GM19351 (cell line): ENCODE data around the gene RHOXF2B.
"Not testable (repeated sequence)": the region's sequence is repeated elsewhere in the genome, so short reads cannot be mapped to it uniquely, and the experiment has no call there.

Source experiments
- ATAC-seq: cut with Tn5 transposase; IDR thresholded peaks from one replicate; pipeline ENCODE4 v1.9.1; 2021; ENCODE audit warnings: mild to moderate bottlenecking, moderate library complexity; ENCODE audit not compliant: unreplicated experiment

RHOXF2B gene

DNA sequence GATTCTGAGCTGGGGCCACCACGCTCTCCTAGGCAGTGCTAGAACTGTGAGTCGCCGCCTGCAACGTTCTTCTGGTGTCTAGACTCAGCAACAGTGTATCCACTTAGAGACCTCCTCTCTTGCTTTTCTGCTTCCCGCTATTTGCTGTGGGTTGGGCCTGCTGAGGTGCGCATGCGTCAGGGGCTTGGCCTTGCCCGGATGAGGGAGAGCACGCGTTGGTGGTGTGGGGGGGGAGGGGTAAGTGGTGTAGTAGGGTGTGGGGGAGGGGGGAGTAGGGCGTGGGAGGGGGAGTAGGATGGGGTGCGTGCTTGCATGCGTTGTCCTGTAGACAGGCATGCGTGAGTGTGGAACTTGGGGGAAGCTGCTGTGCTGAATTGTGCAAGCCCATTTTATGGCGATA lies at the start of gene RHOXF2B:
TSS of gene RHOXF2B (minus strand) at position 101 of the 400 bp plus-strand sequence. CDS start 138 bp downstream, outside the sequence.
- ATAC-seq: not testable (repeated sequence)

DNA sequence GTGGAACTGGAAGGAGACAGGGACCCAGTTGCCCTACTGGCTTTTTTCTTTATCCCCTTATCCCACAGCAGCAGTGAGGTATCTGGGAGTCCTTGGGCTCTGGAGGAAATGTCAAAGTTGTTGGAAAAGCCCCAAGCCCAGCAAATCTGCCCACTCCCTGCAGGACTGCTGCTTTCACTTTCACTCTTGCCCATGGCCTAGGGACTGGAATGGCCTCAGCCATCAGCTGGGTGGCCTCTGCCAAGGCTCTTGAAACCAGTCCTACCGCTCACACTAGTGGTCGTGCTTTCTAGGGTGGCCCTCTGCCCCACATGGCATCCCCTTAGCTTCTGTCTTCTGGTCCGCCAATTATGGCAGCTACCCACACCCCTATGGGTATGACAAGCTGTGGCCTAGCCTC lies 48.0 kb upstream of the RHOXF2B start:
- ATAC-seq: no peak

DNA sequence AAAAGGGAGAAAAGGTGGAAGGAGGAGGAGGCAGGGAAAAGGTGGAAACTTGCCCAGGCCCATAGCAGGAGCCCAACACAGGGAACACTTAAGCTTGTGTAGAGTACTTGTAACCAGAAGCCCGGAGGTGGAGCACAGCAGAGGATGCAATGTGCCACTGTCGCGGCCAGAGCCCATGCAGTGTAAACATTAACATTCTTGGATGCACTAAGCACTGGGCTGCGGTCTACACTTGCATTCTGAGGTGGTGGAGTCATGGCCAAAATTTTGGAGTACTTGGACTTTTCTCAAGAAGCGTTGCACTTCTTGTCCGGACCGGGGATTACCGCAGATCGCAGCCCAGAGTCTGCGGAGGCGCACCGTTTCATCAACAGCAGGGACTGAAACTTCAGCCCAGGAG lies 42.7 kb upstream of the RHOXF2B start:
- ATAC-seq: no peak

DNA sequence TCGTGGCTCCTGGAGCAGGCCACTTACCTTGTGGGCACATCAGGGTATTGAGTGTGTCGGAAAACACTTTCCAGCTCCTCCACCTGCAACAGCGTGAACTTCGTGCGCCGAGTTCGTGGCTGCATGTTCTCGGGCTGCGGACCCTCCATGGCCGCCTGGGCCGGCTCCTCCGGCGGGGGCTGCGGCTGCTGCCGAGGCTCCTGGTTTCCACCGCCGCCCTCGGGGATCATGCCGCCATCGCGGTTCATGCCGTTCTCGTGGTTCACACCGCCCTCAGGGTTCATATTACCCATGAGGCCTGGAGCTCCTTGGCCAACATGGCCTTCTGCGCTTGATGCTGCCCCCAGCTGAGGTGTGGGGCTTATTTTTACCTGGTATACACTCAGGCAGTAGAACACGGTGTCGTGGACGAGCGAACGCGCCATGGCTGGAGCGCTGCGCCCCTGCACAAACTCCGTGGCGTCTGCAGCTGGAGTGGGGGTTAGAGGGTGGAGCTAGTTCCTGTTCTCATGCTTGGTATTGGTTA lies 38.0 kb upstream of the RHOXF2B start, which contains the start of gene RHOXF1:
TSS of gene RHOXF1 (minus strand) at position 476 of the 526 bp plus-strand sequence. CDS start at position 425, 51 bp downstream.
- no peak for ATAC-seq

DNA sequence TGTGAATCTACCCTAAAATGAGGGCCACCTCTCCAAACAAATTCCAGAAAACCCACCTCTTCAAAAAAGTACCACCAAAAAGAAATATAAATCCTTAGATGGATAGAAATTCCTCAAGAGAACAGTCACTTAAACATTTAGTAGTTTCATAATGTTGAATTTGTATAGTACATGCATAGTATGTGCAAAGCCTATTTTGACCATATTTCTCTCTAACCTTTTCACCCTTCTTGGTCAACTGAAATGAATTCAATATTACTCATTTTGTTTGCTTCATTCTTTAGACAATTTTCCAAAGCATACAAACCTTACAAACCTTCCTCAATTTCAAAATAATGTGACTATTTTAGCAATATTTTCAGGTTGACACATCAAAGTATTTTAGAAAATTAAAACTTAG lies 34.1 kb upstream of the RHOXF2B start:
- no peak for ATAC-seq

DNA sequence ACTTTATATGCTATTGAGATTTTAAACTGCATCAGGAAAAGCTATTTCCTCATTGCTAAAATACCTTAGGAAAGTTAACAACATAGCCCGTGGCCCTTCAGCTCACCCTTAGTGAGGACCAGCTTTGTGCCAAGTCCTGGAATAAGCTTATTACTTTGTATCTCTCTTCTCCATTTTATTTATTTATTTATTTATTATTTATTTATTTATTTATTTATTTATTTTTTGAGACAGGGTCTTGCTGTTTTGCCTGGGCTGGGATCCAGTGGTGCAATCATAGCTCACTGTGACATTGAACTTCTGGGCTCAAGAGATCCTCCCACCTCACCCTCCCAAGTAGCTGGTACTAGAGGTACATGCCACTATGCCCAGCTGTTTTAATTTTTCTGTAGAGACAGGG lies 31.9 kb upstream of the RHOXF2B start:
- no peak for ATAC-seq

DNA sequence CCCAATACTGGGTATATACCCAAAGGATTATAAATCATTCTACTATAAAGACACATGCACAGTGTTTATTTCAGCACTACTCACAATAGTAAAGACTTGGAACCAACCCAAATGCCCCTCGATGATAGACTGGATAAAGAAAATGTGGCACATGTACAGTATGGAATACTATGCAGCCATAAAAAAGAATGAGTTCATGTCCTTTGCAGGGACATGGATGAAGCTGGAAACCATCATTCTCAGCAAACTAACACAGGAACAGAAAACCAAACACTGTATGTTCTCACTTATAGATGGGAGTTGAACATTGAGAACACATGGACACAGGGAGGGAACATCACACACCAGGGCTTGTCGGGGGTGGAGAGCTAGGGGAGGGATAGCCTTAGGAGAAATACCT lies 27.2 kb upstream of the RHOXF2B start:
- ATAC-seq: not testable (repeated sequence)

DNA sequence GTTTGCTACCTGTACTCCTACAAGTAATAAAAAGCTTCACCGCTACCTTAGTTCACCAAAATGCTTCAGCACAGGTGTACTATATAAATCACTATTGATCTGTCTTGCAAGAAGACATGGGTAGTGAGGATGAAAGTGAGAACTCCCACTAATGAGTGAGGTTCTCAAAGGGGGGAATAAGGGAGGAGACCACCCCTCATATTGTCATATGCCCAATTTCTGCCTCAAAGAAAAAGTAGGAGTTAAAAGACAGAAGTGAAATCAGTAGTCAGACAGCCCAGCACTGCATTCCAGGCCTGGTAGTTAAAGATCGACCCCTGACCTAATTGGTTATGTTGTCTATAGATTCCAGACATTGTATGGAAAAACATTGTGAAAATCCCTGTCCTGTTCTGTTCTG lies 23.6 kb upstream of the RHOXF2B start:
- not testable (repeated sequence) for ATAC-seq

DNA sequence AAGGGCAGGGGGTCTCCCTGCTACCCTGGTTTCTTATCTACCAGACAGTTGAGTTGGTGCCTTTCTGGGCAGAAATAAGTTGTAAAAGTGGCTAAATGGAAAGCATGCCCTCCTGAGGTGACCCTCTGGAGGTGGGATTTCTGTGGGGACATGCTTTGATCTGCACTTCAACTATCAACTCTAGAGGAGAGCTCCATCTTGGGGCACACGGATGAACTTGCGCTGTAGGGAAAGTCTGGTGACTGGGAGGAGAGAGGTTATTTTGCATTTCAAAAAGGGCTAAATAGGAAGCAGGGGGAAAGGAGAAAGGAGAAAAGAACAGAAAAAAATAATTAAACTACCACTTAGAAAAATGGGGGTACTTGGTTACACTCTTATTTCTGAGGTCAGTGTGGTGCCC lies 12.7 kb upstream of the RHOXF2B start:
- no peak for ATAC-seq

DNA sequence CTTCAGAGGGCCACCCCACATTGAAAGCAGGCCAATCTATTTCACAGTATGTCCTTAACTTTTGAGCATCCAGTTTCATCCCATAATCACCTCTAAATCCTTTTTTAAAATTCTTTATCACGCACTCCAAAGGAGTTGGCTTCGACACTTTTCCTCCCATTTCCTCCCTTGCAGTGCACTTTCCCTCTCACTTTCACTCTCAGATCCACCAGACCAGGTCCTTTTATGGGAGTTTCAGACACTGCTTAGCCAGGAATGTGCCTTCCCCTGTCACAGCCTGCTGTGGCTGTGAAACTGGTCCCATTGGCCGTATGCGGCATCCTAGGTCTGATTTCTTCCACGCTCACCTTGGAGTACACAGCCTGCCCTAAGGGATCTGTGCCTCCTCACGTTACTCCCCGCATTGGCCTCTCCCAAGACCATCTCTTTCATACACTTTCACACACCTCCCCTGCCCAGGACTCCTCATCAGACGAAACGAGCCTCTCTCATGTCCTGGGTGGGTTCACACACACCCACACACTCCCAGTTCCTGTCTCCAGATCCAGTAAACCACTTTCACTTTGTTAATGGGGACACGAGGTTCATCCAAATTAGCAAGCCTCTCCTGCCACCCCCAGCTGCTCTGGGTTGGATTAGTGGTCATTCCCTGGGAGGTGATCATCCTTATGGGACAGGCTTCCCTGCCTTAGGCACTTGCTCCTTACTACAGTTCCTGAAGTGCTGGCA lies 10.0 kb upstream of the RHOXF2B start:
- no peak for ATAC-seq

DNA sequence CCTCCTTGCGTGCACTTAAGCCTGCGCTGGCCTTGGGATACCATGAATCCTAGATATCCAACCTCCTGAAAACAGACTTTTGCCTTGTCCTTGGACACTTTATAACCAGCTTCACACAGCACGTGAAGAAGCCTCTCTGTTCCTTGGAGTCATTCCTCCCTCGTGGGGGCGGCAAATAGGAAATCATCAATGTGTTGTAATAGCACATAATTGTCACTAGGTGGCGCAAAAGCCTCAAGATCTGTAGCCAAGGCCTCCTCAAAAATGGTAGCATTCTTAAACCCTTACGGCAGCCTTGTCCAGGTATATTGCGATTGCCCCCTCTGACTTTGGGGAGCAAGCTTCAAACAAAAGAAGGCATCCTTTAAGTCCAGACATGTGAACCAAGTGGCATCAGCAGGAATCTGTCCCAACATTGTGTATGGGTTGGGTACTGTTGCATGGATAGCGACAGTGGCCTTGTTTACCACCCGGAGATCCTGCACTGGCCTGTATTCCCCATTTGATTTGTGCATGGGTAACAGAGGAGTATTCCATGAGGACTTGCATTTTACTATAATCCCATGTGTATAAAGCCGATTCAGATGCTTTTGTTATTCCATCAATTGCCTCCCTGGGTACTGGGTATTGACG lies 8.2 kb upstream of the RHOXF2B start:
- ATAC-seq: not testable (repeated sequence)

DNA sequence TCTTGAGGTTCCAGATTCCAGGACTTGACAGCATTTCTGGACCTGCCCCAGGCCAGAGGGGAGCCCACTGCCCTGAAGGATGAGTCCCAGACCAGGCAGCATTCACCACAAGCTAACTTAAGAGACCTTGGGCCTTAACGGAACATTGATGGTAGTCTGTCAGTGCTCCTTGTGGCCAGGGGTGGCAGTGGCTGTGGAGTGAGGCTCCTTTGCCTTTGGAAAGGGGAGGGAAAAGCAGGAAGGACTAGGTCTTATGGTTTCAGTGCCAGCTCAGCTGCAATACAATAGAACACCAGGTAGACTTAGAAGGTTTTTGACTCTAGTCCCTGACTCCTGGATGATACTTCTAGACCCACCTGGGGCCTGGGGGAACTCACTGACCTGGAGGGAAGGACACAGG lies 11.3 kb downstream of the RHOXF2B start:
- not testable (repeated sequence) for ATAC-seq

DNA sequence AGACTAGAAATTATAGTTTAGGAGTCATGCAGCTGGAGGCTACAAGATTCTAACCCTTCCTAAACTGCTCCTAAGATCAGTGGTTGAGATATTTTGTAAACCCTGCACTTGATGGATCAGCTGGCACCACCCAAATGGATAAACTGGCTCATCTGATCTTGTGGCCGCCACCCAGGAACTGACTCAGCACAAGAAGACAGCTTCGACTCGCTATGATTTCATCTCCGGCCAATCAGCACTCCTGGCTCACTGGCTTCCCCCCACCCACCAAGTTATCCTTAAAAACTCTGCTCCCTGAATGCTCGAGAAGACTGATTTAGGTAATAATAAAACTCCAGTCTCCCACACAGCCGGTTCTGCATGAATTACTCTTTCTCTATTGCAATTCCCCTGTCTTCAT lies 34.8 kb downstream of the RHOXF2B start:
- not testable (repeated sequence) for ATAC-seq

DNA sequence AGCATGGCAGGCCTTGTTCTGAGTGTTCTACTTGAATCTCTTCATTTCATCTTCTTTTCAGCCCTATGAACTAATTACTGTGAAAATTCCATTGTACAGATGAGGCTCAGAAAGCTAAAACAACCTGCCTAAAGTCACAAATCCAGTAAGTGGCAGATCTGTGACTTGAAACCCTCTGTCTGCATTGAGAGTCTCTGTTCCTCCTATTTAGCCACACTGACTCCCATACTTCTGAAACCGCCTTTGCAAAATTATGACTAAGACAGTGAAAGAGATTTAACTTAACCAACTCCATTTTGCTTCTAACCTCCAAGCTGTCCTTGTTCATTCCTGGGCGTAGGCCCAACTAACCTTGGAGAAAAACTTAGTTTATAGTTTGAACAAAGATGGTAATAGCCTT lies 35.2 kb downstream of the RHOXF2B start:
- ATAC-seq: peak; percentile 94

DNA sequence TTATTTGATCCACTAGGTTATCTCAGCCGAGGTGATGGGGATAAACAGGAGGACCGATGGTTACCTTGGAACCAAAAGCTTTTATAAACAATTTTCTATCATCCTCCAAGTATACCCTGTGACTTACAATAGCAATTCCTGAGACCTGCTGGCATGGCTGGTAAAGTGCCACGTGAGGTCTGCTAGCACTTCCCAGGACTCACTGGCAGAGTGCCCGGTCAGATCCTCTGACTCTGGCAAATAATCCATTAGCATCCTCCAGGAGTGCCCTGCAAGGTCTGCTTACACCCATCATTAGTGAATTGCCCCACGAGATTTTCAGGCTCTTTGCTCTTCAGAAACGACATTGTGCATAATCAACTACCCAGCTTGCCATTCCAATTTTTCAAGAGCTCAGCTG lies 37.3 kb downstream of the RHOXF2B start:
- ATAC-seq: not testable (repeated sequence)

DNA sequence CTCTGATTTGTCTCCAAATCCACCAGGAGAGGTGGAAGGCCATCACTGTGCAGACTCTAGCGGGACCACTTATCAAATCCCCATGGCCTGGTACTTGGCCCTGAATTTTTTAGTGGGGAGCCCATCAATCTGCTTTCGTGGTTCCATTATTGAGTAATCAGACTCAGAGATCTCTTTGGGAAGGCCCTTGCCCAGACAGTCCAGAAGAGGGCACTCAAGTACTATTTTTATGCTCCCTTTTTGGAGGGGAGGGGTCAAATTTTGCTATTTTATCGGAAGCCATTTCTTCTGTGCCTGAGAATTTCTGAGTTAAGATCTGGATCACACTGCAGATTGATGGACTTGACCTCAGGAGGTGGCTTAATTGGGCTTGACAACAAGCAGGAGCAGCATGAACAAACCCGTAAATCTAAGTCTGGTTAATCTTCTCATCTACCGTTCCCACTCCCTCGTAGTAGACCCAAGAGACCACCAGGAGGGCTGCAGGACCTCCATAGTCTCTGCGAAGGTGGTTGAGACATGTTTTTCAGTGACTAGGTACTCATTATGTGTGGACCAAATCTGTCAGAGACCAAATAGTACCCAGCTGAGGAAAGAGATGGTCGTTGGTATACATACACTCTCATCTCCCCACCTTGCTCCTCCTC lies 38.3 kb downstream of the RHOXF2B start:
- not testable (repeated sequence) for ATAC-seq

DNA sequence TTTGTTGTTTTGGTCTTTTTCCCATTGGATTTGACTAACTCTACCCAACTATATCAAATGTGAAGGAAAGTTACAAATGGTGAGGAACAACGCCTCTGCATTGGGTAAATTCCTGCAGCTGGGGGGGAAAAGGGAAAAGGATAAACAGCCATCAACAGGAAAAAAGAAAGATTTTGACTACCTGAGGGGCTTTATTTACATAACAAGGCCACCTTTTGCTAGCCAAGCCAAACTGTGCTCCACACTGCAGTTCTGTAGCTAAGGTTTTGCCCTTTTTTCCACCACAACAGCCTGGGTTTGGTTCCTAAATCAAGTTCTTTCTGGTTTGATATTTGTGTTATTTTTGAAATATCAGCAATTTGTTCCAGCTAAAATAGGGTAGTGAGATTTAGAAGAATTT lies 40.8 kb downstream of the RHOXF2B start:
- no peak for ATAC-seq

DNA sequence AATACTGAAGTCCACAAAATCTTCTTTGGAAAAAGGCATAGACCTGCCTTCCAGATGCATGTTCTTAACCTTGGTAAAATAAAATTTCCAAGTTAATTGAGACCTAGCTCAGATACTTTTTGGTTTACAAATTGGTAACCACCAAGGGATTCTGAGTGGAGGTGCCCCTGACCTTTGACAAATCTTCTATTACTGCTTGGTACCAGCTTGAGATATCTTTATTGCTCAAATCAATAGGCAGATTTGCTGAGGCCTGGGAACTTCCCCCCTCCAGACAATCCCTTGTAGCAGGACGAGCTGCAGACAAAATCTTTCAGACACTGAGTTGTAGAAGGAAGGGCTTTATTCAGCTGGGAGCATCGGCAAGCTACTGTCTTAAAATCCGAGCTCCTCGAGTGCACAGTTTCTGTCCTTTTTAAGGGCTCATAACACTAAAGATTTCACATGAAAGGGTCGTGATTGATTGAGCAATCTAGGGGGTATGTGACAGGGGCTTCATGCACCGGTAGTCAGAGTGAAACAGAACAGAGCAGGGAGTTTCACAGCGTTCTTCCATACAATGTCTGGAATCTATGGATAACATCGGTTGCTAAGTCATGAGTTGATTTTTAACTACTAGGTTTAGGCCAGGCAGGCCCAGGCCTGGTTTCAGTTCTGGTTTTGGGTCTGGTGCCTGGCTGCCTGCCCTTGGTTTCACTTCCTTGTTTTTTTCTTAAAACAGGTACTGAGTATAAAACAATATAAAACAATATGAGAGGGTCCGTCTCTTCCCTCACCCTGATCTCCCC lies 41.8 kb downstream of the RHOXF2B start:
- ATAC-seq: peak; percentile 90

DNA sequence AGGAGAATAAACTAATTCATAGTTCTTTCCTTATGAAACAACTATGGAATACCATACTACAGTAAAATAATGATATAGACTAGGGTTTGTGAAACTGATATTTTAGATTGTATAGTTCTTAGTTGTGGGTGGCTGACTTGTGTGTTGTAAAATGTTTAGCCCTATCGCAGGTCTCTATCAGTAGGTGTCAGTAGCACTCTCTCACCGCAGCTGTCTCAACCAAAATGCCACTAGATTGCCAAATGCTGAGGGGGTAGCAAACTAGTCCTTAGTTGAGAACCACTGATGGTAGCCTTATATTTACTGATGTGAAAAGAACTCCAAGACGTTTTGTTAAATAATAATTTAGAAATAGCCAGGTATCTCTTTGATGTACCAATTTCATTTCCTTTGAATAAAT lies 48.1 kb downstream of the RHOXF2B start:
- peak; percentile 74 for ATAC-seq

DNA sequence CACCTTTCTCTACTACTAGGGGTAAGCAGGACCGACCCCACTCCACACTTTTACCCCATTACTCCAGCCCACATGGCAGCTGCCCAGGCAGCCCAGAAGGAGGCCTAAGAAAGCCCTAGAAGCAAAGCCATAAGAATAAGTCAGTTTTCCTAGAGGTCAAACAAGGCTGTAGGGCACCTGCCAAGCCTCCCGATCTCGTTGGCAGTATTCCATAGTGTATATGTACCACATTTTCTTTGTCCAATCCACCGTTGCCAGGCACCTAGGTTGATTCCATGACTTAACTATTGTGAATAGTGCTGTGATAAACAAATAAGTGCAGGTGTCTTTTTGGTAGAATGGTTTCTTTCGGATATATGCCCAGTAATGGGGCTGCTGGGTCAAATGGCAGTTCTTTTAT lies 54.2 kb downstream of the RHOXF2B start:
- ATAC-seq: no peak

DNA sequence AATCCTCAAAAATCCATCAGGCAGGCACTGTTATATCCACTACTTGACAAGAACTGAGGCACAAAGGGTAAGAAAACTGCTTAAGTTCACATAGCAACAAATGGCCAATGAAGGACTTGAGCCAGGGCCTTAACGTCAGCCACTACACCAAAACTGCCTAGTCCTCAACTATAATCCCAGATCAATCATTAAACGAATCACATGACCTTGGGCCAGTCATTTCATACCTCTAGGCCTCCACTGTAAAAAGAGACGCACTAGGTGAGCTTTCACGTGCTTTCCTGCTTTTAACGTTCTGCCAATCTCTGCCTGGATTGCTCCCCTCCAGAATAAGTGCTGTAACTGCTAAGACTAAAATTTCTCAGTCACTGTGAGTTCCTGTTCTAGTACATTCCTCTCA lies 54.7 kb downstream of the RHOXF2B start:
- ATAC-seq: no peak
